Bronchial epithelial cell (primary cell): ENCODE data around the gene CEACAM16. TPM values are rescaled to one million over a fixed set of nuclear protein-coding genes. Genes with fewer than 3 reads are reported as not detected.

Experiments used
- DNase-seq: peaks from one replicate; pipeline ENCODE4 v3.0.0-alpha.2; 2010; ENCODE audit warnings: low read depth
- FAIRE-seq: peaks from 2 replicates; lab custom pipeline; 2011; peaks lifted over from hg19 to GRCh38; lab: Jason Lieb, UNC
- H3K27me3 ChIP-seq: 2 replicates; pipeline ENCODE4 v1.5.1; 2011; ENCODE audit warnings: low read length; ENCODE audit not compliant: control insufficient read depth, insufficient read depth
- H3K36me3 ChIP-seq: 2 replicates; pipeline ENCODE4 v1.5.1; 2011; ENCODE audit warnings: low read length; ENCODE audit not compliant: control insufficient read depth, insufficient read depth
- H3K4me3 ChIP-seq: 2 replicates; pipeline ENCODE4 v1.5.1; 2011; ENCODE audit warnings: mild to moderate bottlenecking, low read depth, low read length, control low read depth
- total RNA-seq: library from RNA; depleted of rRNA; stranded (reverse); fragments of >200 nt; gene quantifications from 2 replicates; pipeline ENCODE4 v1.2.1, GENCODE V29; 2014
- TF ChIP-seq, protein P1 (sequence below): IDR thresholded peaks from 2 replicates; pipeline ENCODE4 v1.5.1; 2011; ENCODE audit warnings: mild to moderate bottlenecking, moderate library complexity, low read length, control low read depth, inconsistent platforms; ENCODE audit not compliant: insufficient read depth, severe bottlenecking

CEACAM16 gene
- total RNA-seq, 1 donor from 2014 or later, result not detected

DNA sequence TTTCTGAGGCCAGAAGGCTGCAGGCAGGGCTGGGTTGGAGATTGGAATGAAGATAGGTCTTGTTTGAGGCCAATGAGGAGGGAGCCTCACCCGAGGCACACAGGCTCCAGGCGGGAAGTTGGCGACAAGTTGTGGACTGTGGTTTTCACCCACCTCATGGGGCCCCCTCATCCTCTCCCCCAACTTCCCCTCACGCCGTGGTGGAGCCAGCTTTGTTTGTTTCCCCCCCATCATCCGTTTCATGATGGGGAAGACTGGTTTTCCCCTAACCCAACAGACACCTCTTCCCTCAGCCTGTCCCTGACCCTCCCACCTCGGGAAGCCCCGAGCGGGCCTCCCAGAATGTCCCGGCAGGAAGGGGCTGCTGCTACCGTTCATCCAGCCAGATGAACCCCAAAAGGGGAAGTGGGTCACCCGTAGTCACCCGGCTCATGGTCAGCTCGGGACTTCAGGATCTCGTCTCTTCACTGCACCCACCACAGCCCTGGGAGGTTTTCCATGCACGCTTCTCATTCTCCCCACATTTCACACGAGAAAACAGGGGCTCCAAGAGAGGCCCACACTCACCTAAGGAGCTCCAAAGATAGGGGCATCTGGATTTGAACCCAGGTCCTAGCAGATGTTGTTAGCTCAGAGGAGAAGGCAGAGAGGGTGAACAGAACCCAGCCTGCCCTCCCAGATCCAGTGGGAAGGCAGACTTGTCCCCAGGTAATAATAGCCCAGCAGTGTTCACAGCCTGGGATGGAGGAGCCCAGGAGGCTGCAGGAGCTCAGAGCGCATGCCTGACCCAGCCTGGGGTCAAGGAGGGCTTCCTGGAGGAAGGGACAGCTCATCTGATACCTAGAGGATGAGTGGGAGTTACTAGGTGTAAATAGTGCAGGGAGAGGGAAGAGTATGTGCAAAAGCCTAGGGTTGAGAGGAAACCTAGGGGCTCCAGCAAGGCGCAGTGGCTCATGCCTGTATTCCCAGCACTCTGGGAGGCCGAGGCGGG, 23.5 kb downstream of the CEACAM16 start:
- Histone ChIP-seq H3K4me3 (no peak overlapping the region), H3K27me3 (no peaks in the 10 kb centered on the region), H3K36me3 (no peaks in the 10 kb centered on the region)
- TF ChIP-seq, protein P1, sequence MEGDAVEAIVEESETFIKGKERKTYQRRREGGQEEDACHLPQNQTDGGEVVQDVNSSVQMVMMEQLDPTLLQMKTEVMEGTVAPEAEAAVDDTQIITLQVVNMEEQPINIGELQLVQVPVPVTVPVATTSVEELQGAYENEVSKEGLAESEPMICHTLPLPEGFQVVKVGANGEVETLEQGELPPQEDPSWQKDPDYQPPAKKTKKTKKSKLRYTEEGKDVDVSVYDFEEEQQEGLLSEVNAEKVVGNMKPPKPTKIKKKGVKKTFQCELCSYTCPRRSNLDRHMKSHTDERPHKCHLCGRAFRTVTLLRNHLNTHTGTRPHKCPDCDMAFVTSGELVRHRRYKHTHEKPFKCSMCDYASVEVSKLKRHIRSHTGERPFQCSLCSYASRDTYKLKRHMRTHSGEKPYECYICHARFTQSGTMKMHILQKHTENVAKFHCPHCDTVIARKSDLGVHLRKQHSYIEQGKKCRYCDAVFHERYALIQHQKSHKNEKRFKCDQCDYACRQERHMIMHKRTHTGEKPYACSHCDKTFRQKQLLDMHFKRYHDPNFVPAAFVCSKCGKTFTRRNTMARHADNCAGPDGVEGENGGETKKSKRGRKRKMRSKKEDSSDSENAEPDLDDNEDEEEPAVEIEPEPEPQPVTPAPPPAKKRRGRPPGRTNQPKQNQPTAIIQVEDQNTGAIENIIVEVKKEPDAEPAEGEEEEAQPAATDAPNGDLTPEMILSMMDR, result no peak
- FAIRE-seq, result no peak
- no peak for DNase-seq

DNA sequence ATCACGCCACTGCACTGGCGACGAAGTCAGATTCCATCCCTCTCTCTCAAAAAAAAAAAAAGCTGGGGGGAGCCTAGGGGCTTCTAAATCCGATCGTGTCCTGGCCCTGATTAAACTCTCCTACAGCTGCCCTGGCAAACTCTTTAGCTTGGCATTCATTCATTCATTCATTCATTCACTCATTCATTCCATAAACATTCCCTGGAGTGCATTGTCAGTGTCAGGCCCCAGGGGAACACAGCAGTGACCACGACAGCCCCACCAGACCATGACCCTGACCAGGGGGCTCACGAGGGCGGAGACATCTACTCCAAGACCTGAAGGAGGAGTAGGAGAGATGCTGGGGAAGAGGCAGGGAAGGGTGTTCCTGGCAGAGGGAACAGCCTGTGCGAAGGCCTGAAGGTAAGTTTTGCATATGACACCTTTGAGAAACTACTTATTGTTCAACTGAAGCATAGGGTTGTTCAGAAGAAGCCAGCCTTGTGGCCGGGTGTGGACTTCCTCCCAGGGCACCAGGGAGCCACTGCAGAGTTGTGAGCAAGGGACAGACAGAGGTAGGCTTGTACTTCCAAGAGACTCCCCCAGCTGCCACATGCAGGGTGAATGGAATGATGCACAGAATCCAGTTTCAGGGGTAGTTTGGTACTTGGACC, 24.5 kb downstream of the CEACAM16 start:
- Histone ChIP-seq H3K36me3 (no peaks in the 10 kb centered on the region), H3K27me3 (no peaks in the 10 kb centered on the region), H3K4me3 (no peak overlapping the region)
- FAIRE-seq (no peak), DNase-seq (no peak)
- TF ChIP-seq, protein P1, result no peak

DNA sequence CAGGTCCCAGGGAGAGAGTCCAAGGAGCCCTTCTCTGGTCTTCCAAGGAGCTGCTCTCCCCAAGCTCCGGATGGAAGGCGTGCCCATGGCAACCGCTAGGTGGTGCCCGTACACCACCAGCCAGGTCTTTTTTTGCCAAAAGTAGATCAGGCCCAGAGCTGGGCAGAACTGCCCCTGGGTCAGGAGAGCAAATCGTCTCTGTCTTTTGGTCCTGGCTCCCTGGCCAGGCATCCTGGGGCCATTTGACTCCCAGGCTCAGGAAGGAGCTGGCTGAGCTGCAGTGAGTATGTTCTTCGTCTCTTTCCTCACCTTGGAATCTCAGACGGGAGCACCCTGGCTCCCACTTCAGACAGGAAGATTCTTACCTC, 25.0 kb downstream of the CEACAM16 start:
- DNase-seq (peak; percentile 72), FAIRE-seq (no peak)
- Histone ChIP-seq H3K4me3 (no peak overlapping the region), H3K36me3 (no peaks in the 10 kb centered on the region), H3K27me3 (no peaks in the 10 kb centered on the region)
- TF ChIP-seq, protein P1, result peak; percentile 99

DNA sequence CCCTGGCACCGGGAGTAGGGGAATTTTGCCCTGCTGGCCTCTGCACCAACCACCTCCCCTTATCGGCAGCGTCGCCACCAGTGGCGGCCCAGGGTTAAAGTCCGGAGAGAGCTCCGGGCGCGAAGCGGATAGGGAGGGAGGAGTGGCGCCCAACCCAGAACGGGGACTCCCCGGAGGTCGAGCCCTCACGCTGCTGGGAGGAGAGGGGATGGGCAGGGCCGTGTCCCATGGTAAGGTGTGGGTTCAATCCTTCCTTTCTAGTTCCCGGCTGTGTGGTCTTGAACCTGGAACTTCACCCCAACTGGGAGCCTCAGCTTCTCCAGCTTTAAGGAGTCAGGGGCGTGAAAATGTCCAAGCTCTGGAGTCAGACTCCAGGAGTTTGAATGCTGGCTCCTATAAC, 26.3 kb downstream of the CEACAM16 start:
- Histone ChIP-seq H3K36me3 (no peaks in the 10 kb centered on the region), H3K27me3 (no peaks in the 10 kb centered on the region), H3K4me3 (peak overlapping the region; percentile 8)
- FAIRE-seq (no peak), DNase-seq (no peak)
- TF ChIP-seq, protein P1, result no peak

DNA sequence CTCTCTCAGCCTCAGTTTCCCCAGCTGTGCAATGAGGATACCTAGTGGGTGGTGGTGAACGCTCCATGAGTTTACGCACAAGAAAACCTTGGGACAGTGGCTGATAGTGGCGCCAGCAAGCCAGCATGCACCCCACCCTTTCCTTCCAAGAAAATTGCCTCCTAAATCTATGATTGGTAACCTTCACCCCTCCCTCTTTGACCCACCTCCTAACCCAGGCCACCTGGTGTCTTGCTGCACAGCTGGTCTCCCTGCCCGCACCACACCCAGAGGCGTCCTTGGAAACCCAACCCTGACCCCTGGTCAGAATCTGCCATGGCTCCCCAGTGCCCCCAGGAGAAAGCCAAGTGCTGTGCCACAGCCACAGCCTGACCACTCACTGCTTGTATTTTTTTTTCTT, 26.7 kb downstream of the CEACAM16 start:
- DNase-seq (no peak), FAIRE-seq (no peak)
- TF ChIP-seq, protein P1, result no peak
- no peak overlapping the region for H3K4me3 ChIP-seq
- H3K27me3 ChIP-seq, result no peaks in the 10 kb centered on the region
- no peaks in the 10 kb centered on the region for H3K36me3 ChIP-seq
